PFSK-1 (cell line): ENCODE measurements around the gene RANBP17.

Experiments
- FOXP2 ChIP-seq: optimal IDR thresholded peaks from 2 replicates; pipeline ENCODE3; 2011; ENCODE audit warnings: borderline replicate concordance, control low read depth, inconsistent platforms; ENCODE audit not compliant: insufficient read depth; ENCODE audit errors: extremely low read length, extremely low read depth
- POLR2AphosphoS5 ChIP-seq: IDR thresholded peaks from 2 replicates; pipeline ENCODE4 v1.6.1; 2012; ENCODE audit warnings: low read depth, mild to moderate bottlenecking, control low read depth, low read length, moderate library complexity
- SIN3A ChIP-seq: IDR thresholded peaks from 2 replicates; pipeline ENCODE4 v1.6.1; 2012; ENCODE audit warnings: mild to moderate bottlenecking, low read length, moderate library complexity, borderline replicate concordance; ENCODE audit not compliant: insufficient read depth
- TAF1 ChIP-seq: IDR thresholded peaks from 2 replicates; pipeline ENCODE4 v1.6.1; 2012; ENCODE audit warnings: low read length, control low read depth, borderline replicate concordance; ENCODE audit not compliant: insufficient read depth
- TF ChIP-seq, protein P1 (sequence below), 2 experiments: IDR thresholded peaks; 2 replicates each; pipeline versions ENCODE4 v1.6.1 to v1.8.0; 2011 to 2012; ENCODE audit warnings: low read depth in 2 of 2, low read length in 2 of 2, control low read depth in 1 of 2, inconsistent platforms in 1 of 2, mild to moderate bottlenecking in 1 of 2, moderate library complexity in 1 of 2; ENCODE audit not compliant: insufficient read depth in 1 of 2

RANBP17 gene

DNA sequence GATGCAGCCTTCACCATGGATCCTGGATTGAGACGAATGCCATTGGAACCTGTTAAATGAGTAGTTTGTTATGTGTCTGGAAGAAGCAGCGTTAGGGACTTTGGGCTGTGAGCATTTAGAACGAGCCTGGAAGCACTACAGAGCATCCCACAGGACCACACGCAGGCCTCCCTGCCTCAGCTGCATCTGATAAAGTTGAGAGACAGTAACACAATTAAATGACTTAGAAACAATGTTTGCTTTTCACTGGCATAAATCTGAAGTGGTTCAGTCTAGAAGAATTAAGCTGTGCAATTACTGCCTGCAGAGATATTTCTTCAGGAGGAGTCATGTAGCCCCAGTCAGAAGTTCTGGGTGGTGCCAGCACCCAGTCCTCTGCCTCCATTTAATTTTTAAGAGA is 437.4 kb downstream of the RANBP17 start:
- TF ChIP-seq POLR2AphosphoS5, result no peak
- TF ChIP-seq, protein P1, sequence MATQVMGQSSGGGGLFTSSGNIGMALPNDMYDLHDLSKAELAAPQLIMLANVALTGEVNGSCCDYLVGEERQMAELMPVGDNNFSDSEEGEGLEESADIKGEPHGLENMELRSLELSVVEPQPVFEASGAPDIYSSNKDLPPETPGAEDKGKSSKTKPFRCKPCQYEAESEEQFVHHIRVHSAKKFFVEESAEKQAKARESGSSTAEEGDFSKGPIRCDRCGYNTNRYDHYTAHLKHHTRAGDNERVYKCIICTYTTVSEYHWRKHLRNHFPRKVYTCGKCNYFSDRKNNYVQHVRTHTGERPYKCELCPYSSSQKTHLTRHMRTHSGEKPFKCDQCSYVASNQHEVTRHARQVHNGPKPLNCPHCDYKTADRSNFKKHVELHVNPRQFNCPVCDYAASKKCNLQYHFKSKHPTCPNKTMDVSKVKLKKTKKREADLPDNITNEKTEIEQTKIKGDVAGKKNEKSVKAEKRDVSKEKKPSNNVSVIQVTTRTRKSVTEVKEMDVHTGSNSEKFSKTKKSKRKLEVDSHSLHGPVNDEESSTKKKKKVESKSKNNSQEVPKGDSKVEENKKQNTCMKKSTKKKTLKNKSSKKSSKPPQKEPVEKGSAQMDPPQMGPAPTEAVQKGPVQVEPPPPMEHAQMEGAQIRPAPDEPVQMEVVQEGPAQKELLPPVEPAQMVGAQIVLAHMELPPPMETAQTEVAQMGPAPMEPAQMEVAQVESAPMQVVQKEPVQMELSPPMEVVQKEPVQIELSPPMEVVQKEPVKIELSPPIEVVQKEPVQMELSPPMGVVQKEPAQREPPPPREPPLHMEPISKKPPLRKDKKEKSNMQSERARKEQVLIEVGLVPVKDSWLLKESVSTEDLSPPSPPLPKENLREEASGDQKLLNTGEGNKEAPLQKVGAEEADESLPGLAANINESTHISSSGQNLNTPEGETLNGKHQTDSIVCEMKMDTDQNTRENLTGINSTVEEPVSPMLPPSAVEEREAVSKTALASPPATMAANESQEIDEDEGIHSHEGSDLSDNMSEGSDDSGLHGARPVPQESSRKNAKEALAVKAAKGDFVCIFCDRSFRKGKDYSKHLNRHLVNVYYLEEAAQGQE (IDR thresholded peaks at IDR 0.05; ENCODE audit: insufficient read depth in 1 of 2, low read depth in 2 of 2, low read length in 2 of 2), result no peak

DNA sequence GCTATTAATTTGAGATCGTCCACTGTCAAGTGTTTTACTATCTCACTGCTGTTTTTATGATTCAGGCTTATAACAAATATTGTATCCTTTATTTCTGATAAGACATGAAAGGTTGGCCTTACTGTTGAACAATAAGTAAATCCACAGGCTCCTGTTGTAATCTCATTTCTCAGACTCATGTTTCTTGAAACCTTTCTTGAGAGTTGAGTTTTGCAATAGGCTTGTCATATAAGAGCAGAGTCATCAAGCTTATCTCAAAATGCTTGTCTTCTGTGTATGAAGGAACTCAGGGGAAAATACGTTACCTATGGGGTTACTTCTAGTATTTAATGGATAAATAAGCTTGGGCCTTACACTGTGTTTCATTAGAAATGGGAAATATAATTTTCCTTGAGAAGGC is 438.0 kb downstream of the RANBP17 start:
- no peak for TF ChIP-seq FOXP2
- no peak for TF ChIP-seq SIN3A
- TF ChIP-seq POLR2AphosphoS5, result no peak
- TF ChIP-seq, protein P1 (IDR thresholded peaks at IDR 0.05; ENCODE audit: insufficient read depth in 1 of 2, low read depth in 2 of 2, low read length in 2 of 2), result no peak
- TF ChIP-seq TAF1, result no peak

DNA sequence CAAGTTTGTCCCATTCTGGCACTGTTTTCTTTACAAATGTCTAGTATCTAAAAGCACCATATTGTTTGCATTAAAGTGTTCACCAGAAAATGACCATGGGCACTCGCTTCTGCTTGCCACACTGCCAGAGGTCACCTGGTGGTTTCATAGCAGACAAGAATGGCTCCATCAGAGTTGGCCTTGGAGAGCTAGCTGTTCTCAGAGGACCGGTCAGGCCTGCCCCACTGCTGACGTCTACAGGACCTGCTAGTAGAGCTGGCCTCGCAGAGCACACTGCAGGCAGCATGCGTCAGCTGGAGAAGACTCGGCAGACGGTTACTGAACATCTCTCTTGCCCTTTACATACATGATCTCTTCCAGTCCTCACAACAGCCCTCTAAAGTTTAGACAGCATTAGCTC is 438.5 kb downstream of the RANBP17 start:
- TF ChIP-seq FOXP2 (no peak), POLR2AphosphoS5 (no peak), TAF1 (no peak)
- TF ChIP-seq, protein P1 (IDR thresholded peaks at IDR 0.05; ENCODE audit: insufficient read depth in 1 of 2, low read depth in 2 of 2, low read length in 2 of 2), result no peak

DNA sequence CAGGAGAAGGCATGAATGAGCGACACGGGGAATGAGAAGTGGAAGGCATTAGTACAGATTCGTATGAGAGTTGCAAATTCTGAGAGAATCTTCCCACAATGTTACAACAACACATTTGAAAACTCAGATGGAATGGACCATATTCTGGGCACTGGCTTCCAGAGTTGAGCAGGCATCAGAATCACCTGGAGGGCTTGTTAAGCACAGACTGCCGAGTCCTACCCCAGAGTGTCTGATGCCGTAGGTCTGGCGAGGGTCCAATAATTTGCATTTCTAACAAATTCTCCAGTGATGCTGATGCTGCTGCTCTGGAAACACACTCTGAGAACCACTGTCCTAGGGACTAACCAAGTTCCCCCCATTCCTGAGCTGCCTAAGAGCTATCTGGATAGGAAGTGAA is 444.3 kb downstream of the RANBP17 start:
- TF ChIP-seq POLR2AphosphoS5 (no peak), FOXP2 (no peak), TAF1 (no peak), SIN3A (no peak)
- TF ChIP-seq, protein P1 (IDR thresholded peaks at IDR 0.05; ENCODE audit: insufficient read depth in 1 of 2, low read depth in 2 of 2, low read length in 2 of 2), result no peak

DNA sequence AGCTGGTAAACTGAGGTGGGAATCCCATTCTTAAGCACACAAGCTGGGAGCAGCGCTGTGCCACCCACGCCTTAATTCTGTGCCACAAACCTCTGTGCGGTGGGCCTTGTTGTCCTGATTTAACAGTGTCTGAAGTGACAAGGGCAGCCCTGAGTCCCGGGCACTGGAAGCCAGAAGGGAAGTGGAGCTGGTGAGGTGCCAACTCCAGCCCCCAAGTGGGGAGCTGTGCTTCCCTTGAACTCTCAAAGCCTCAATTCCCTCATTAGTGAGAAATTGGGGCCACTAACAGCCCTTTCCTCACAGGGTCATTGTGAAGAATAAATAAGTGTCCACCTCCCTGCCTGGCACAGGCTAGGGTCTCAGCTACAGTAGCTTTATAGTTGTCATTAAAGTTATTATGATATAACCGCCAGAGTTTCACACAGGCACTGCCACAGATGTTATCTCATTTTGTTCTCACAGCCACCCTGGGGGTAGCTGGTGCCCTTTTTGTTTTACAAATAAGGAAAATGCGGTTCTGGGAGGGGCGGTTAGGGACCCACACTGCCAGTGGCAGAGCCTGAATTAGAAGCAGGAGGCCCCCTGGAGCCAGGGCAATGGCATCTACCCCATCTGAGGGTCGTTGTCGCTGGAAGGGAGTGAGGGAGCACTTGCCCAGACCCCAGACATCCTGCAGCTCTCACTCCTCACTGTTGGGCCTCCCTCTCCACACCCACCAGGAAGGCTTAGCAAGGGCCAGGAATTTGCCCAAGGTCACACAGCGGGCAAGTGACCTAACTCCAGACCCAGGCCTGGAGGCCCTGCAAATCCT is 445.2 kb downstream of the RANBP17 start:
- no peak for TF ChIP-seq POLR2AphosphoS5
- TF ChIP-seq SIN3A, result no peak
- TF ChIP-seq FOXP2, result no peak
- no peak for TF ChIP-seq TAF1
- TF ChIP-seq, protein P1 (IDR thresholded peaks at IDR 0.05; ENCODE audit: insufficient read depth in 1 of 2, low read depth in 2 of 2, low read length in 2 of 2), result no peak
